GM04504 (cell line): ENCODE data around the gene ANKRD28.
A peak's percentile ranks its signal among the peaks of the same experiment; 100 is the strongest.
"Not testable (repeated sequence)": the region's sequence is repeated elsewhere in the genome, so short reads cannot be mapped to it uniquely, and the experiment has no call there.

ENCODE experiments used
- DNase-seq: peaks from one replicate; pipeline ENCODE4 v3.0.0-alpha.2; 2012; ENCODE audit warnings: low read depth

ANKRD28 gene

GRCh38 chr3:15801298-15801697 lies 3.5 kb upstream of the ANKRD28 start:
- no peak for DNase-seq

GRCh38 chr3:15800780-15801179 lies 3.0 kb upstream of the ANKRD28 start:
- no peak for DNase-seq

- DNase-seq: no peak
These were observed 2.5 kb upstream of the ANKRD28 start for GRCh38 chr3:15800327-15800726.

- DNase-seq: no peak
These were observed 910 bp upstream of the ANKRD28 start for GRCh38 chr3:15798533-15799245.

- peak; percentile 33 for DNase-seq
These were observed 773 bp downstream of the ANKRD28 start for GRCh38 chr3:15796771-15797641.

GRCh38 chr3:15796331-15796730 lies 1.4 kb downstream of the ANKRD28 start:
- DNase-seq: no peak

- DNase-seq: peak; percentile 40
These were observed 2.0 kb downstream of the ANKRD28 start for GRCh38 chr3:15795651-15796308.

GRCh38 chr3:15794842-15795650 lies 2.7 kb downstream of the ANKRD28 start:
- no peak for DNase-seq

GRCh38 chr3:15794303-15794771 lies 3.4 kb downstream of the ANKRD28 start:
- peak; percentile 40 for DNase-seq

- DNase-seq: no peak
These were observed 6.3 kb downstream of the ANKRD28 start for GRCh38 chr3:15791525-15791924.

- DNase-seq: no peak
These were observed 9.8 kb downstream of the ANKRD28 start for GRCh38 chr3:15787941-15788340.

GRCh38 chr3:15787526-15787925 lies 10.3 kb downstream of the ANKRD28 start:
- no peak for DNase-seq

GRCh38 chr3:15783361-15783969 lies 14.3 kb downstream of the ANKRD28 start:
- DNase-seq: no peak

GRCh38 chr3:15782429-15782828 lies 15.3 kb downstream of the ANKRD28 start:
- DNase-seq: no peak

GRCh38 chr3:15781637-15782402 lies 16.0 kb downstream of the ANKRD28 start:
- no peak for DNase-seq

- DNase-seq: no peak
These were observed 16.6 kb downstream of the ANKRD28 start for GRCh38 chr3:15781131-15781530.

GRCh38 chr3:15779111-15779510 lies 18.7 kb downstream of the ANKRD28 start:
- no peak for DNase-seq

GRCh38 chr3:15778332-15778858 lies 19.4 kb downstream of the ANKRD28 start:
- no peak for DNase-seq

- not testable (repeated sequence) for DNase-seq
These were observed 22.7 kb downstream of the ANKRD28 start for GRCh38 chr3:15774931-15775560.

- DNase-seq: no peak
These were observed 26.3 kb downstream of the ANKRD28 start for GRCh38 chr3:15771444-15771843.
